ENCODE results near the gene TMEM170A.
"Not testable (repeated sequence)": the region's sequence is repeated elsewhere in the genome, so short reads cannot be mapped to it uniquely, and the experiment has no call there.

The TMEM170A gene

GRCh38 chr16:75479421-75479990 is 15.0 kb upstream of the TMEM170A start:
- DNase-seq = no peak

DNA sequence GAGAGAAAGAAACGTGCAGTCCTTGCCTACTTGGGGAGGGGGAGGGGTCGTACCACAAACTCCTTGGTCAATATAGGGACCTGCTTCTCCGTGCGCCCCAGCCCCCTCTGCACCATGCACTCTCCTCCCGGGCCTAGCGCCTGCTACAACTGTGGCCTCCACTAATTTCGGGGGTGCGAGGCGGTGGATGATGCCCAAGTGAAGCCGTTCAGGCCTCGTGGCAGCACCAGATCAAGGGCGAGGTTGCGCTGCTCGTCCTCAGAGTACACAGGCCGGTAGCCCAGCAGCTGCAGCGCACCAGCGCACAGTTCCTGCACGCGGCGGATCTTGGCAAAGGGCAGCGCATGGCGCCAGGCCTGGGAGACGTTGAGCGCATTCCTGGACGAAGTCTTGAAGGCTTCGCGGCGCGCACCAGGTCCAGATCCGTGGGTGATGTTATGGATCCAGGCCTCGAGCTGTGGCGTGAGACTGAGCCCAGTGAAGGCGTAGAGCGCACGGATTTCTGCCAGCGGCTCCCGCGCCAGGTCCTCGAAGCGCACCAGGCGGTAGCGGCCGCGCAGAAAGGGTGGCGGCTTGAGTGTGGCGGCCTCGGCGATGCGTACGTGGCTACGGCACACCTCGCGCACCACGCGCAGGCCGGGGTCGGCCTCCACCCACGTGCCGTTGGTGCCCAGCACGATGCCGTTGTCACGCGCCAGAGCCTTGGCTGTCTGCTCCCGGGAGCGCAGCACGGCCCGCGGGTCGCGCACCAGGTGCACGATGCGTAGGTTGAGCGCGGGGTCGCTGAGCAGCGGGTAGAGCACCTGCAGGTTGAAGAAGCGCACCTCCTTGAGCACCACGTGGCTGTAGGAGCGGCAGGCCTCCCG is 14.2 kb upstream of the TMEM170A start:
- DNase-seq = no peak

- DNase-seq = peak; percentile 50
Measured at GRCh38 chr16:75477680-75478473, 13.4 kb upstream of the TMEM170A start.

GRCh38 chr16:75476817-75477216 is 12.3 kb upstream of the TMEM170A start:
- DNase-seq = no peak

DNA sequence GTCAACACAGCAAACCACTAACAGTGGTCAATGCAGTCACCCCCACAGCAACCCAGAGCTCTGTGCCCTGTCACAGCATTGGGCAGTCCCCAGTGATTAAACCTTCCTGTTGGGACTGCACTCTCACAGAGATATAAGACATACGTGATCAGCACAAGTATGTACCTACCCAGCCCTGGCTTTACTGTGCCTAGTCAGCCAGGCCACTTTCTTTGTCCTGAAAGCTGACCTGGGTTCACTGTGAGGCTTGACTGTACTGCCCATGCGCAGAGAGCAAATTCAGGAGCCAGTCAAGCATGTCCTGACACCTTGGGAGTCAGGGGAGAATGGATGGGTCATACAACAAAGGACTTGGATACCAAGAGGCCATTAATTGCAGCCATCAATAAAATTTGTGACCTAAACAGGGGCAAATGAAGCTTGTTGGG is 10.9 kb upstream of the TMEM170A start:
- DNase-seq = no peak

DNA sequence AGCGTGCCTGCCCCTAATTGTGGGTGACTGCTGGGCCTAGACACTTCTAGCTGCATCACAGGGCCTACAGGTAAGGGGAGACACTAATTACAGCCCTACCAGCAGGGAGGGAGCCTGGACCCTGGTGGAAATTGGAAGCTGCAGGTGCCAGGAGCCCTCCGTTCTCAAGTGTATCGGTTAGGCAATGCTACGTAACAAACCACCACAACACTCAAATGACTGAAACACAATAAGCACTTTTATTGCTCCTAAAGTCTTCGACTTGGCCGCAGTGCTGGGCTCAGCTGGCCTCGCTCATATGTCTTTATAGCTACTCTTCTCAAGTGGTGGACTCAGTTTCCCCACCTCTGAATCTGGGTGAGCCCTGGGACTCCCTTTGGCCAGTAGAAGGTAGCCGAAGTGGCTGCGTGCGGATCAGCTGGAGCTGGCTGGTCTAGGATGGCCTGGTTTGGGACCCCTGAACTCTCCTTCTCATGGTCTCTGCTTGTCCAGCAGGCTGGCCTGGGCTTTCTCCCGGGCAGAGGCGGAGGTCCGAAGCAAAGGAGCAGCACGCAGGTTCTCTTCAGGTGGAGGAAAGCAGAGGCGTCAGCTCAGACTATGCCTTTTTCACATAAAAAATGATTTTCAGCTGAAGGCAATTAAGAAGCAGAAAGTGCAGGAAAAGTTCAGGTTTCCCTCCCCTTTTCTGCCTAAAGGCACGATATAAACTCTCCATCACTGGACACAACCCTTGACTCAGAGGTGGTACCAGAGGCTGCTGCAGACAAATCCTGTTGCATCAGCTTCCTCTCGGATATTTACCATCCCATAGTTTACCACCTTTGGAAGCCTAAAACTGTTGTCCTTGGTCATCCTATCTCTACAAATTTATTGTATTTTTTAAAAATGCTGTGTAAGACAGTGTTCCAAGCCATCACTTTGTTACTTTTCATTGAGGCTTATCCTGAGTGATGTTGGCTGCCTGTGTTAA is 8.7 kb upstream of the TMEM170A start:
- DNase-seq = no peak

DNA sequence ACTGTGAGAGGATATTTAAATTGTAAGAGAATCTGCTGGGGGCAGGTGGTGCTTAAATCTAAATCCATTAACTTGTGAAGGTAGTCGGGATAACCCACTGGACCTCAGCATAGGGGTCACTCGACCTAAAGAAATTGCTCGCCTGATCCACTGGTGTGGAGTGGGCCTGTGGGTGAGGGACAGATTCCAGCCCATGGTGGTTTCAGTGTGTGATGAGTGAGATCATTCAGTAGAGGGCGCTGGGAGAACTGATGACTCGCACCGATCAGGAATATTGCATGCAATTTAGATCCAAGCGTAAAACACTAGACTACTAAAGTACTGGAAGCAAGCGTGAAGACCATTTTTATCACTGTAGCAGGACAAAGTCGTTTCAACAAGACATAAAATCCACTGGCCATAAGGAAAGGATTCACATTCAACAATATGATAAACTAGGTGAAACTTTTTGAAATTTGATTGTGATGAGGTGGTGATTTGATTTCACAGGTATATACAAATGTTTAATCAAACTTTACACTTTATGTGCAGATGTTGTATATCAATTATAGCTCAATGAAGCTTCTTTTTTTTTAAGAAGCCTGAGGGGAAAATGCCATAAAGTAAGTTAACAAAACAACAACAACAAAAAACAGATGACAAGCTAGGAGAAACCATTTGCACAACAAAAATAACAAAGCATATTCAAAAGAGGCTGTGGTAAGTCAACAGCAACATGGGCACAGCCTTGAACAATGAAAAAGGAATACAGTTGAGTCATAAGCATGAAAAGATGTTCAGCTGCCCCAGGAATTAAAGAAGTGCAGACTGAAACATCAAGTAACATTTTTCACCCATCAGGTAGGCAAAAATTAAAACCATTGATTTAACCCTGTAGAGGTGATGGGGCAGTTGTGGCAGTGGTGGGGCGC is 7.5 kb upstream of the TMEM170A start:
- DNase-seq = no peak

GRCh38 chr16:75466760-75467159 is 2.3 kb upstream of the TMEM170A start:
- DNase-seq = no peak

- not testable (repeated sequence) for DNase-seq
Measured at GRCh38 chr16:75463389-75464121, 934 bp downstream of the TMEM170A start.

DNA sequence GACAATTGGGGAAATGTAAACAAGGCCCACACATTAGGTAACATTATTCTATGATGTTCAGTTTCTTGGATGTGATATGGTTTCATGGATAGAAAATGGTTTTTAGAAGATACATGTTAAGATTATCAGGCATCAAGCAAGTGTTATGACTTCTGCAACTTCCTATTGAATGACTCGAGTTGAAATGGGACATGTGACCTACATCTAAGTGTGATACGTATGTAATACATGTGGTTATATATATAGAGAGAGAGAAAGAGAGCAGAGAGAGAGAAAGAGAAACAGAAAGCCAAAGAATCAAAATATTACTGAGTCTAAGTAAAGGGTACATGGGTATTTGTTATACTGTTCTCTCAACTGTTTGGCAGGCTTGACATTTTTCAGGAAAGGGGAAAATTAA is 1.7 kb downstream of the TMEM170A start:
- DNase-seq = no peak

DNA sequence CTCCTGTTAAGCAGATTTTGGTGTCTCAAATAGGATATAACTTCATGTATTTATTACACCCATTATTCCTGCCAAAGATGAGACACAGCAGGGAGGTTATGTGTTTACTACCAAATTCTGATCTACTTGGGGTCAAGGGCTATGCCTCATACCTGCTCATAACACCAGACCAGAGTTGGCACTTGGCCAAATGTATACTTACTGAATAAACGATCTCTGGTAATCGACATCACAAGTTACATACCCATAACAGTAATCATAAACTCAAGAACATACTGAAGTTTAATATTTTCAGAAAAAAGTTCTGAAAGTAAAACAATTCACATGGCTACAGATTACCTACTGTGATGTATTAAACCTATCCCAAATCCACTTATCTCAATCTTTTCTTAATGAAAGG is 2.9 kb downstream of the TMEM170A start:
- no peak for DNase-seq

- DNase-seq = no peak
Measured at GRCh38 chr16:75460446-75460845, 4.0 kb downstream of the TMEM170A start.

DNA sequence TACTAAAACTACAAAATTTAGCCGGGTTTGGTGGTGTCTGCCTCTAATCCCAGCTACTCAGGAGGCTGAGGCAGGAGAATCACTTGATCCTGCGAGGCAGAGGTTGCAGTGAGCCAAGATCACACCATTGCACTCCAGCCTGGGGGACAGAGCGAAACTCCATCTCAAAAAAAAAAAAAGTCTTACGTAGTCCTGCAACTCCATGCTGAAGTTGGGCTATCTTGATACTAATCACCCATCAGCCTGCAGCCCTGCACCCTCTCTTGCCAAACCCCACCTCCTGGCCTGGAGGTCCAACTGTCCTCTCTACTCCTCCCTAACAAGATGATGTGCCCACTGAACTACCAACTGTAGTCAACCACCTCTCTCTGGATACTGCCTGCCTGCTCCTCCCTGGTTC is 4.8 kb downstream of the TMEM170A start:
- no peak for DNase-seq

GRCh38 chr16:75458439-75458838 is 6.0 kb downstream of the TMEM170A start:
- no peak for DNase-seq

DNA sequence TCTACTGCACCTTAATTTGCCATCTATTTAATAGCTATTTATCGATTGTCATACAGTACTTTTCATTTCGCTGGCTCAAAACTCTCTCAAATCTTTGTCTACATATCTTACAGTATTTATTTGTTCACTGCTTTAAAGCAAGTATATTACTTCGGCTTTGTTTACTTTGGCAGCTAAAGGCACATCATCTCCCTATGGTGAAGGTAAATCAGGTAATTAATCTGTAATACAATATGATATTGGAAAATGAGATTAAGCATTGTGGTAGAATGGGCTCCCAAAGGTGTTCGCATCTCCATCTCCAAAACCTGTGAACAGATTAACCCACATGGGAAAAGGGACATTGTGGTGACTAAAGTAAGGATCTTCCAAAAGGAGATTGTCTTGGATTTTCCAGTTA is 6.5 kb downstream of the TMEM170A start:
- no peak for DNase-seq

DNA sequence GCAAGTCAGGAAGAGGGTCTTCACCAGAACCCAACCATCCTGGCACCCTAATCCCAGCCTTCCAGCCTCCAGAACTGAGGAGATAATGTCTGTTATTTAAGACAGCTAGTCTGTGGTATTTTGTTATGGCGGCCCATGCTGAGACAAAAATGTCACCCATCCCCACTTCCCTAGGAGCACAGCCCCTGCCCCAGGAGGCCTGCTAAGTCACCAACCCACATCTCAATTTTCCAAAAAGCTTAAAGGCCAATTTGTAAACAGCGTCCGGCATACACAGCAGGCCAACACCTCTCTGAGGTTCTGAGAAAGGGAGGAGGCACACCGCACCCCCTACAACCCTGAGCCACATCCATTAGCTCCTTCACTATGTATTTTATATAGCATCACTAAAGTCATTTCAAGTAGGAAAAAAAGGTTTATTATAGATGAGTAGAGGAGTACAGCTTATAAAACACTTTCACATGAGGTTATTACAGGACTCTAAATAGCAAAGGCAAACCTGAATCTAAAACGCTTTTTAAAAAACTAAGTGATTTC is 6.9 kb downstream of the TMEM170A start:
- DNase-seq = no peak

DNA sequence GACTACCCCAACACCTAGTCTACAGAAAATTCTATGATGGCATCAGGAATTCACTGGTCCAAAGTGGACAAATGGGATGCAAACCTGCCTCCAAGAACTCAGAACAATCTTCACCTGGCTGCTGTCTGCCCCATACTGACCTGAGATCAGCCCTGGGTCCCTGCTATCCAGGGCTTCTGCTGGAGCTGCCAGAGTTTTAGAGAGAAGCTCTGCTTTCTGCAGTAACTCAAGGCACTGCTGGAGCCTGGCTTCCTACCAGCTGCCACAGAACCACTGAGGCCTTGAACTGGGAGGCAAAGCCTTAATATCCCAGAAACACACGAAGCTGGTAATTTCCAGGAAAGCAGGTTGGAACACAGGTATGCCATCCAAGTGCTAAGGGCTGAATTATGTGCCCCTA is 7.5 kb downstream of the TMEM170A start:
- DNase-seq = no peak

DNA sequence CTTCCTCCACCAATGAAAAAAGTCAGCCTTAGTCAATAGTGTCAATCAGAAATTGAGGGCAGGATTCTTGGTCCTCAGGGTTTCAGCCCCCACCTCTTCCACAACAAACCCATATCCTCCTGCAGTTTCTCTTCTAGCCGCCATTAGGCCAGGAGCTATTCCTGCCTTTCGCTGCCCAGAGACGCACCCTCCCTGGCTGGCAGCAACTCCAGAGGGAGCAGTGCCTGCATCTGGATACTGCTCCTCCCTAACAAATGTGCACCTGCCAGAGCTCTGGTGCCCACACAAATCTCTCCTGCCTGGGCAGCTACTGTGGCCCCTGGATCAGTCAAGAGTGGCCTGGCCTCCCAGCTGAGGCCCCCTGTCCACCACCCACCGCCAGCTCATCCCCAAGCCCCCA is 8.0 kb downstream of the TMEM170A start:
- not testable (repeated sequence) for DNase-seq

GRCh38 chr16:75455677-75456076 is 8.8 kb downstream of the TMEM170A start:
- DNase-seq = no peak

GRCh38 chr16:75452464-75453190 is 11.9 kb downstream of the TMEM170A start:
- no peak for DNase-seq

Data from SIG-M5 (cell line).